Coronary artery (tissue), 2 donors: ENCODE data around the gene TCTN1.
"Not testable (repeated sequence)": the region's sequence is repeated elsewhere in the genome, so short reads cannot be mapped to it uniquely, and the experiment has no call there.

Source experiments
- DNase-seq: peaks from one replicate; pipeline ENCODE4 v3.0.0-alpha.2; 2017; ENCODE audit warnings: low spot score
- H3K27ac ChIP-seq, 2 donors: fragments of 200-600 bp; sonication (generic); one replicate each; pipeline ENCODE4 v1.5.1; 2016 to 2019
- H3K4me3 ChIP-seq: fragments of 200-600 bp; sonication (generic); 2 replicates; pipeline ENCODE4 v1.5.1; 2016; ENCODE audit warnings: mild to moderate bottlenecking, moderate library complexity
- CTCF ChIP-seq: fragments of 200-600 bp; sonication (generic); IDR thresholded peaks from one replicate; pipeline ENCODE4 v1.5.1; 2019; ENCODE audit warnings: antibody characterized with exemption

The TCTN1 gene

GRCh38 chr12:110579535-110580253, 34.2 kb upstream of the TCTN1 start:
- TF ChIP-seq CTCF, result no peak
- no peak overlapping the region for H3K4me3 ChIP-seq
- DNase-seq, result no peak
- peak overlapping the region in 1 of 2 donors; percentile 8 for H3K27ac ChIP-seq

- no peak for TF ChIP-seq CTCF
- peak overlapping the region; percentile 82 for H3K4me3 ChIP-seq
- H3K27ac ChIP-seq, result peak overlapping the region; percentile 70 to 94
- no peak for DNase-seq
Measured at GRCh38 chr12:110581931-110582275, 32.0 kb upstream of the TCTN1 start.

GRCh38 chr12:110582276-110583136, 31.4 kb upstream of the TCTN1 start:
- DNase-seq, result peak; percentile 80
- no peak for TF ChIP-seq CTCF

GRCh38 chr12:110583137-110584059, 30.5 kb upstream of the TCTN1 start, which contains the start of gene PPTC7:
TSS of gene PPTC7 (minus strand) at chr12:110583318. CDS start at chr12:110583031, 287 bp downstream.
- peak within 1 kb of the TSS; percentile 70 to 94 for H3K27ac ChIP-seq
- peak within 1 kb of the TSS; percentile 82 for H3K4me3 ChIP-seq
- DNase-seq, result peak; percentile 97
- TF ChIP-seq CTCF, result no peak

More at GRCh38 chr12:110582276-110583136, 31.4 kb upstream of the TCTN1 start:
- Histone ChIP-seq H3K4me3 (peak overlapping the region; percentile 82), H3K27ac (peak overlapping the region; percentile 70 to 94)

- Histone ChIP-seq H3K27ac (peak overlapping the region in 1 of 2 donors; percentile 33), H3K4me3 (no peak overlapping the region)
- DNase-seq, result no peak
- TF ChIP-seq CTCF, result no peak
Measured at GRCh38 chr12:110585231-110585799, 28.6 kb upstream of the TCTN1 start.

GRCh38 chr12:110587102-110587501, 26.8 kb upstream of the TCTN1 start:
- not testable (repeated sequence) for DNase-seq, H3K4me3 ChIP-seq, H3K27ac ChIP-seq
